Upper lobe of left lung (tissue), 4 donors: Measurements from ENCODE around the gene SCP2.

Experiments used
- EP300 ChIP-seq, 4 donors: sonication (generic); formaldehyde crosslinking; IDR thresholded peaks; one replicate each; pipeline ENCODE4 v1.5.1; 2017; ENCODE audit warnings: antibody characterized with exemption in 4 of 4, control low read depth in 2 of 4
- POLR2A ChIP-seq, 4 donors: fragments of 450-650 bp; IDR thresholded peaks; one replicate each; pipeline ENCODE4 v1.5.1; 2016 to 2017; ENCODE audit warnings: antibody characterized with exemption in 4 of 4, mild to moderate bottlenecking in 2 of 4
- TF ChIP-seq, protein P1 (sequence below), 6 experiments: fragments of 450-650 bp in 4 of 6; fragments of 200-600 bp in 2 of 6; sonication (generic) in 2 of 6; IDR thresholded peaks; one replicate each; pipeline ENCODE4 v1.5.1; 2016 to 2019; ENCODE audit warnings: antibody characterized with exemption in 6 of 6

DNA sequence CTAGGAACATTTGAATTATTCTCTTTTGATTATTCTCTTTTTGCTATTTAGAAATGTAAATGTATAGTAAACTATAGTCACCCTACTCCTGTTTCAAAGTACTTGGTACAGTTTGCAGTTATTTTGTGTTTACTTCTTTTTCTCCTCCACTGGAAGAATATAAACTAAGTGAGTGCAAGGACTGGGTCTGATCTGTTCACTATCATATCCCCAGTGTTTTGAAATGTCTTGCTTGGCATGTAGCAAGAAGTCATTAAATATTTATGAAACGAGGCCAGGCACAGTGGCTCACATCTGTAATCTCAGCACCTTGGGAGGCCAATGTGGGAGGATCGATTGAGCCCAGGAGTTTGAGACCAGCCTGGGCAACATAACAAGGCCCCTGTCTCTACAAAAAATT, 99.2 kb downstream of the SCP2 start:
- TF ChIP-seq, protein P1, sequence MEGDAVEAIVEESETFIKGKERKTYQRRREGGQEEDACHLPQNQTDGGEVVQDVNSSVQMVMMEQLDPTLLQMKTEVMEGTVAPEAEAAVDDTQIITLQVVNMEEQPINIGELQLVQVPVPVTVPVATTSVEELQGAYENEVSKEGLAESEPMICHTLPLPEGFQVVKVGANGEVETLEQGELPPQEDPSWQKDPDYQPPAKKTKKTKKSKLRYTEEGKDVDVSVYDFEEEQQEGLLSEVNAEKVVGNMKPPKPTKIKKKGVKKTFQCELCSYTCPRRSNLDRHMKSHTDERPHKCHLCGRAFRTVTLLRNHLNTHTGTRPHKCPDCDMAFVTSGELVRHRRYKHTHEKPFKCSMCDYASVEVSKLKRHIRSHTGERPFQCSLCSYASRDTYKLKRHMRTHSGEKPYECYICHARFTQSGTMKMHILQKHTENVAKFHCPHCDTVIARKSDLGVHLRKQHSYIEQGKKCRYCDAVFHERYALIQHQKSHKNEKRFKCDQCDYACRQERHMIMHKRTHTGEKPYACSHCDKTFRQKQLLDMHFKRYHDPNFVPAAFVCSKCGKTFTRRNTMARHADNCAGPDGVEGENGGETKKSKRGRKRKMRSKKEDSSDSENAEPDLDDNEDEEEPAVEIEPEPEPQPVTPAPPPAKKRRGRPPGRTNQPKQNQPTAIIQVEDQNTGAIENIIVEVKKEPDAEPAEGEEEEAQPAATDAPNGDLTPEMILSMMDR (IDR thresholded peaks at IDR 0.05): no peak
- TF ChIP-seq POLR2A (IDR thresholded peaks at IDR 0.05) (no peak), EP300 (IDR thresholded peaks at IDR 0.05) (no peak)
